ENCODE data around the gene DIDO1.

DNA sequence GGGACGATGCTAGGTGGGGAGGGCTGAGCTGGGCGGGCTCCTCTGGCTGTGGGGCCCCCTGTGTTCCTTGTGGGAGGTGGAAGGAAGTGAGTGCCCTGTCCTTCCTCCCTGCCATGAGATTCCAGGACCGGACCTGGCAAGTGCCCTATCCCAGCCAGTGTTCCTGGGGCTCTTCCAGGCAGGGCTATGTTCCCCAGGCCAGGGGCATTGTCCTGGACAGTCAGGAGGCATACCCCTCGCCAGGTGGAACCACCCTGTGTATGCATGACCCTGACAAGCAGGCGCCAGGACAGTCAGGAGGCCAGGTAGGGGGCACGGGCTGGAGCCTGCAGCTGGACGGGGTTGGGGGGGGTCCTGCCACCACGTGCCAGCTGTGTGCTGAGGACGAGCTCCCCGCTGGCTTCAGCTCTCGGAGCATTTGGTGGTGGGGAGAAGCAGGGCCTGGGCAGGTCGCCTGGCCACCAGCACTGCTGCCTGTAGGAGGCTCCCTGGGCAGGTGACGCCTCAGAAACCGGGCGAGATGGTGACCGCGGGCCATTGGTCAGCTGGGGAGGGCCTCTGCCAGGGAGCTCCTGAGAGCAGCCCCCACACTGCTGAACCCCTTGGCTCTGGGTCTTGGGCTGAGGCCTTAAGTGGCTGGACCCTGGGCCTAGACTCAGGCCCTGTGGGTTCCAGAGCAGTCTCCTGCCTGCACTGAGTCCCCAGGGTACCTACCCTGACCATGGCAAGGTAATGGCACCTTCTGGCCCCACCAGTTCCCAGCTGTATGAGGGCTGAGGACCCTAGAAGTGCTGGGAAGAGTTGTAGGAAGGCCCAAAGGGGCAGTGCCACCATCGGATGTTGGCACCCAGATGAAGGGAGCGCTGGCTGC lies 26.9 kb upstream of the DIDO1 start:
- TF ChIP-seq, protein P1, sequence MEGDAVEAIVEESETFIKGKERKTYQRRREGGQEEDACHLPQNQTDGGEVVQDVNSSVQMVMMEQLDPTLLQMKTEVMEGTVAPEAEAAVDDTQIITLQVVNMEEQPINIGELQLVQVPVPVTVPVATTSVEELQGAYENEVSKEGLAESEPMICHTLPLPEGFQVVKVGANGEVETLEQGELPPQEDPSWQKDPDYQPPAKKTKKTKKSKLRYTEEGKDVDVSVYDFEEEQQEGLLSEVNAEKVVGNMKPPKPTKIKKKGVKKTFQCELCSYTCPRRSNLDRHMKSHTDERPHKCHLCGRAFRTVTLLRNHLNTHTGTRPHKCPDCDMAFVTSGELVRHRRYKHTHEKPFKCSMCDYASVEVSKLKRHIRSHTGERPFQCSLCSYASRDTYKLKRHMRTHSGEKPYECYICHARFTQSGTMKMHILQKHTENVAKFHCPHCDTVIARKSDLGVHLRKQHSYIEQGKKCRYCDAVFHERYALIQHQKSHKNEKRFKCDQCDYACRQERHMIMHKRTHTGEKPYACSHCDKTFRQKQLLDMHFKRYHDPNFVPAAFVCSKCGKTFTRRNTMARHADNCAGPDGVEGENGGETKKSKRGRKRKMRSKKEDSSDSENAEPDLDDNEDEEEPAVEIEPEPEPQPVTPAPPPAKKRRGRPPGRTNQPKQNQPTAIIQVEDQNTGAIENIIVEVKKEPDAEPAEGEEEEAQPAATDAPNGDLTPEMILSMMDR (IDR thresholded peaks at IDR 0.05), result no peak
- no peak for TF ChIP-seq POLR2A (IDR thresholded peaks at IDR 0.05)

All from Peyer's patch (tissue), 4 donors.